H9 (cell line): ENCODE data around the gene ARVCF. TPM values are rescaled to one million over a fixed set of nuclear protein-coding genes. Genes with fewer than 3 reads are reported as not detected.

ENCODE experiments used
- DNase-seq: peaks from one replicate; pipeline ENCODE4 v3.0.0-alpha.2; 2017
- H2AFZ ChIP-seq: one replicate; pipeline ENCODE4 v1.6.1; 2013; ENCODE audit warnings: mild to moderate bottlenecking, low read length, control low read depth, moderate library complexity
- H2AK5ac ChIP-seq: 2 replicates; pipeline ENCODE4 v1.6.1; 2013; ENCODE audit warnings: low read length, control low read depth, mixed read lengths; ENCODE audit not compliant: insufficient read length
- H2BK120ac ChIP-seq: one replicate; pipeline ENCODE4 v1.6.1; 2013; ENCODE audit warnings: low read depth, mild to moderate bottlenecking, low read length, control low read depth, inconsistent platforms; ENCODE audit not compliant: poor library complexity, severe bottlenecking
- H2BK12ac ChIP-seq: 2 replicates; pipeline ENCODE4 v1.6.1; 2013; ENCODE audit warnings: low read length, control low read depth, mixed read lengths, low read depth; ENCODE audit not compliant: insufficient read length
- H2BK15ac ChIP-seq: 2 replicates; pipeline ENCODE4 v1.6.1; 2013; ENCODE audit warnings: low read depth, low read length, control low read depth
- H2BK20ac ChIP-seq: one replicate; pipeline ENCODE4 v1.6.1; 2013; ENCODE audit warnings: low read depth, mild to moderate bottlenecking, low read length, control low read depth, inconsistent platforms; ENCODE audit not compliant: poor library complexity, severe bottlenecking
- H2BK5ac ChIP-seq: 2 replicates; pipeline ENCODE4 v1.6.1; 2013; ENCODE audit warnings: low read length, control low read depth, mixed read lengths; ENCODE audit not compliant: insufficient read length
- H3K14ac ChIP-seq: 2 replicates; pipeline ENCODE4 v1.6.1; 2013; ENCODE audit warnings: low read length, control low read depth; ENCODE audit not compliant: insufficient read depth
- H3K18ac ChIP-seq: 2 replicates; pipeline ENCODE4 v1.6.1; 2013; ENCODE audit warnings: low read depth, mild to moderate bottlenecking, mixed read lengths, low read length, control low read depth; ENCODE audit not compliant: insufficient read length
- H3K23ac ChIP-seq: 2 replicates; pipeline ENCODE4 v1.6.1; 2013; ENCODE audit warnings: low read length, control low read depth, mixed read lengths, low read depth; ENCODE audit not compliant: insufficient read length
- H3K23me2 ChIP-seq: 2 replicates; pipeline ENCODE4 v1.6.1; 2013; ENCODE audit warnings: low read depth, mild to moderate bottlenecking, mixed read lengths, low read length, control low read depth; ENCODE audit not compliant: insufficient read length, poor library complexity, severe bottlenecking
- H3K27ac ChIP-seq: 2 replicates; pipeline ENCODE4 v1.5.1; 2013; ENCODE audit warnings: low read length, control low read depth, mixed read lengths, low read depth; ENCODE audit not compliant: insufficient read length
- H3K27me3 ChIP-seq: 2 replicates; pipeline ENCODE4 v1.6.1; 2013; ENCODE audit warnings: low read length, control low read depth, inconsistent platforms; ENCODE audit not compliant: insufficient read depth
- H3K4ac ChIP-seq: 2 replicates; pipeline ENCODE4 v1.6.1; 2013; ENCODE audit warnings: low read depth, mild to moderate bottlenecking, control low read depth, inconsistent platforms, low read length, moderate library complexity
- H3K4me1 ChIP-seq: 2 replicates; pipeline ENCODE4 v1.6.1; 2013; ENCODE audit warnings: low read length, control low read depth, inconsistent platforms; ENCODE audit not compliant: insufficient read depth
- H3K4me2 ChIP-seq: 2 replicates; pipeline ENCODE4 v1.6.1; 2013; ENCODE audit warnings: low read length, control low read depth, mixed read lengths; ENCODE audit not compliant: insufficient read length, insufficient read depth
- H3K56ac ChIP-seq: 2 replicates; pipeline ENCODE4 v1.6.1; 2013; ENCODE audit warnings: low read depth, mild to moderate bottlenecking, mixed read lengths, low read length, control low read depth; ENCODE audit not compliant: insufficient read length
- H3K79me1 ChIP-seq: 2 replicates; pipeline ENCODE4 v1.6.1; 2013; ENCODE audit warnings: low read depth, mild to moderate bottlenecking, moderate library complexity, low read length, control low read depth, inconsistent platforms; ENCODE audit not compliant: insufficient read depth, poor library complexity, severe bottlenecking
- H3K79me2 ChIP-seq: 2 replicates; pipeline ENCODE4 v1.6.1; 2013; ENCODE audit warnings: low read length, control low read depth, inconsistent platforms; ENCODE audit not compliant: insufficient read depth
- H3K9ac ChIP-seq: 2 replicates; pipeline ENCODE4 v1.6.1; 2013; ENCODE audit warnings: low read length, control low read depth, mixed read lengths; ENCODE audit not compliant: insufficient read length; ENCODE audit errors: extremely low read depth
- H3K9me3 ChIP-seq: one replicate; pipeline ENCODE4 v1.6.1; 2013; ENCODE audit warnings: low read depth, low read length, inconsistent platforms; ENCODE audit not compliant: control insufficient read depth
- H3T11ph ChIP-seq: one replicate; pipeline ENCODE4 v1.6.1; 2013; ENCODE audit warnings: mild to moderate bottlenecking, low read length, control low read depth, inconsistent platforms
- H4K20me1 ChIP-seq: one replicate; pipeline ENCODE4 v1.6.1; 2013; ENCODE audit not compliant: control insufficient read depth, insufficient read length, insufficient read depth
- H4K5ac ChIP-seq: 2 replicates; pipeline ENCODE4 v1.6.1; 2013; ENCODE audit warnings: low read depth, mild to moderate bottlenecking, mixed read lengths, low read length, control low read depth; ENCODE audit not compliant: insufficient read length
- H4K8ac ChIP-seq: replicated peaks from 2 replicates; pipeline ENCODE4 v1.6.1; 2013; ENCODE audit warnings: low read length, control low read depth, mixed read lengths, low read depth; ENCODE audit not compliant: insufficient read length
- H4K91ac ChIP-seq: 2 replicates; pipeline ENCODE4 v1.6.1; 2013; ENCODE audit warnings: low read depth, mild to moderate bottlenecking, moderate library complexity, mixed read lengths, low read length, control low read depth; ENCODE audit not compliant: insufficient read length
- H3K27ac Mint-ChIP-seq, 3 experiments: 2 replicates in 2 of 3; 3 replicates in 1 of 3; pipeline ENCODE4 v1.8.0; 2020 to 2021; ENCODE audit warnings: mixed read lengths in 3 of 3, mild to moderate bottlenecking in 1 of 3, moderate library complexity in 1 of 3
- H3K27me3 Mint-ChIP-seq: 2 replicates; pipeline ENCODE4 v1.8.0; 2021; ENCODE audit warnings: low read depth, mild to moderate bottlenecking, moderate library complexity, mixed read lengths
- H3K36me3 Mint-ChIP-seq, 3 experiments: 2 replicates in 2 of 3; 3 replicates in 1 of 3; pipeline ENCODE4 v1.8.0; 2020 to 2021; ENCODE audit warnings: low read depth in 3 of 3, mixed read lengths in 3 of 3; ENCODE audit not compliant: insufficient read depth in 1 of 3
- H3K4me1 Mint-ChIP-seq, 2 experiments: 2 replicates each; pipeline ENCODE4 v1.8.0; 2020; ENCODE audit warnings: mixed read lengths in 2 of 2
- H3K4me3 Mint-ChIP-seq, 2 experiments: 2 replicates in 1 of 2; 3 replicates in 1 of 2; pipeline ENCODE4 v1.8.0; 2020 to 2021; ENCODE audit warnings: mild to moderate bottlenecking in 2 of 2, mixed read lengths in 2 of 2, moderate library complexity in 1 of 2
- H3K9me3 Mint-ChIP-seq, 2 experiments: 2 replicates in 1 of 2; 3 replicates in 1 of 2; pipeline ENCODE4 v1.8.0; 2020; ENCODE audit warnings: mild to moderate bottlenecking in 2 of 2, mixed read lengths in 2 of 2, moderate library complexity in 1 of 2
- WGBS: extraction: QIAGEN DNeasy Blood & Tissue Kit; methylation state at CpG from one replicate; pipeline ENCODE4 v1.1.7; 2013; ENCODE audit warnings: missing lambda C conversion rate, low lambda C conversion rate, mixed read lengths; ENCODE audit not compliant: insufficient read length; ENCODE audit errors: extremely low coverage; 5-methylcytosine and 5-hydroxymethylcytosine counted together
- total RNA-seq: library from RNA; stranded (reverse); gene quantifications from 2 replicates; pipeline ENCODE4 v1.2.1, GENCODE V29; 2021
- TF ChIP-seq, protein P1 (sequence below): fragments of 200-600 bp; sonication (generic); conservative IDR thresholded peaks from 3 replicates; pipeline ENCODE4 v1.8.0; 2021; ENCODE audit warnings: antibody characterized with exemption, mild to moderate bottlenecking

ARVCF gene
- total RNA-seq, 1 experiment from 2014 or later, result 40.7 TPM

DNA sequence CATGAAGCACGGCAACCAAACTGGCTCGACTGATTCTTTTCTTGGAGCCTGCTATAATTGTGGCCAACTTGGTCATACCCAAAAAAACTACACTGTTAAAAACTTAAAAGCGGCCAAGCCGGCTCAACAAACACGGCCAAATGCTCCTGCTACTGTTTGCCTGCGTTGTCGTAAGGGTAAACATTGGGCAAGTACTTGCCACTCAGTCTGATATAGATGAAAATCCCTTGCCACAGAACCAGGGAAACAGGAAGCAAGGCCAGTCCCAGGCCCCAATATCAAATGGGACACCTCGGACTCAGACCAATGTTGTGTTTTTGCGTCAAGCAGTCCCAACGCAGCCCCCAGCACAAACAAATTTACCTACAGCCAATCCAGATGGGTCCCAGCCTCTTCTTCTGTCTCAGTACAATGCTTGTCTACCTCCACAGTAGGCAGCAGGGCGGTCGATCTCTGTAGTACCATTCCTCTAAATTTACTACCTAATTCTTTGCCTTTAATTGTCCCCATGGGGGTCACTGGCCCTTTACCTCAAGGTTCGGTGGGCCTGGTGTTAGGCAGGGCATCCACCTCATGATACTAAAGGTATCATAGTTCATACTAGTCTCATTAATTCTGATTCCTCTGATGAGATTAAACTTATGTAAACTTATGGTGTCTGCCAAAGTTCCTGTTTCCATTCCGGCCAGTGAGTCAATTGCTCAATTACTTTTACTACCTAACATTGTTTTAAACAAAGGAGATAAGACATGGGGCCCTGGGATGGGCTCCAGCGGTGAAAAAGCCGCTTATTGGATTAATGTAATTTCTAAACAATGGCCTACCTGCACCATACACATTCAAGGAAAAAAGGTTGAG is 78.8 kb downstream of the ARVCF start:
- Histone ChIP-seq H3K79me1 (no peaks in the 10 kb centered on the region), H4K8ac (no peak overlapping the region), H3K4me1 (0 out of 2 replicates have a peak, but pooled peaks cover 2% of the 10 kb centered on the region), H2BK5ac (no peak overlapping the region), H3K18ac (no peak overlapping the region), H3K27me3 (no peaks in the 10 kb centered on the region), H3K14ac (no peak overlapping the region), H3T11ph (no peak overlapping the region), H3K4me2 (no peak overlapping the region), H3K4ac (no peak overlapping the region), H4K91ac (no peak overlapping the region), H4K20me1 (no peaks in the 10 kb centered on the region), H2BK15ac (no peak overlapping the region), H2AFZ (no peak overlapping the region), H3K23ac (no peak overlapping the region), H3K9me3 (no peaks in the 10 kb centered on the region), H4K5ac (no peak overlapping the region), H2BK12ac (no peak overlapping the region), H3K9ac (no peak overlapping the region), H3K79me2 (no peaks in the 10 kb centered on the region), H2BK120ac (no peak overlapping the region), H2BK20ac (no peak overlapping the region), H3K23me2 (no peaks in the 10 kb centered on the region), H2AK5ac (no peak overlapping the region), H3K56ac (no peak overlapping the region), H3K27ac (no peak overlapping the region)
- Mint-ChIP-seq H3K27ac (peak overlapping the region in 1 of 3 experiments; percentile 16; a peak in 2 of 7 replicates), H3K36me3 (peaks cover 13 to 27% (median 21%) of the 10 kb centered on the region in 3 experiments), H3K4me1 (peaks cover 15 to 17% of the 10 kb centered on the region in 2 experiments), H3K27me3 (peaks cover 5% of the 10 kb centered on the region), H3K9me3 (peaks cover 17 to 21% of the 10 kb centered on the region in 2 experiments), H3K4me3 (no peak overlapping the region)
- WGBS, result no CpG with 5 or more reads among the region's 16 CpGs
- DNase-seq, result no peak
- TF ChIP-seq, protein P1, sequence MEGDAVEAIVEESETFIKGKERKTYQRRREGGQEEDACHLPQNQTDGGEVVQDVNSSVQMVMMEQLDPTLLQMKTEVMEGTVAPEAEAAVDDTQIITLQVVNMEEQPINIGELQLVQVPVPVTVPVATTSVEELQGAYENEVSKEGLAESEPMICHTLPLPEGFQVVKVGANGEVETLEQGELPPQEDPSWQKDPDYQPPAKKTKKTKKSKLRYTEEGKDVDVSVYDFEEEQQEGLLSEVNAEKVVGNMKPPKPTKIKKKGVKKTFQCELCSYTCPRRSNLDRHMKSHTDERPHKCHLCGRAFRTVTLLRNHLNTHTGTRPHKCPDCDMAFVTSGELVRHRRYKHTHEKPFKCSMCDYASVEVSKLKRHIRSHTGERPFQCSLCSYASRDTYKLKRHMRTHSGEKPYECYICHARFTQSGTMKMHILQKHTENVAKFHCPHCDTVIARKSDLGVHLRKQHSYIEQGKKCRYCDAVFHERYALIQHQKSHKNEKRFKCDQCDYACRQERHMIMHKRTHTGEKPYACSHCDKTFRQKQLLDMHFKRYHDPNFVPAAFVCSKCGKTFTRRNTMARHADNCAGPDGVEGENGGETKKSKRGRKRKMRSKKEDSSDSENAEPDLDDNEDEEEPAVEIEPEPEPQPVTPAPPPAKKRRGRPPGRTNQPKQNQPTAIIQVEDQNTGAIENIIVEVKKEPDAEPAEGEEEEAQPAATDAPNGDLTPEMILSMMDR, result no peak
